H54 (cell line): Measurements from ENCODE around the gene B4GALNT3.

Experiments
- DNase-seq: peaks from one replicate; pipeline ENCODE4 v3.0.0; 2011; ENCODE audit warnings: low spot score, mixed read lengths; ENCODE audit not compliant: insufficient read length
- FAIRE-seq: peaks from 3 replicates; lab custom pipeline; 2011; peaks lifted over from hg19 to GRCh38; lab: Jason Lieb, UNC
- POLR2A ChIP-seq: IDR thresholded peaks from 2 replicates; pipeline ENCODE4 v1.6.1; 2011; ENCODE audit warnings: low read depth, mild to moderate bottlenecking, low read length

The B4GALNT3 gene

DNA sequence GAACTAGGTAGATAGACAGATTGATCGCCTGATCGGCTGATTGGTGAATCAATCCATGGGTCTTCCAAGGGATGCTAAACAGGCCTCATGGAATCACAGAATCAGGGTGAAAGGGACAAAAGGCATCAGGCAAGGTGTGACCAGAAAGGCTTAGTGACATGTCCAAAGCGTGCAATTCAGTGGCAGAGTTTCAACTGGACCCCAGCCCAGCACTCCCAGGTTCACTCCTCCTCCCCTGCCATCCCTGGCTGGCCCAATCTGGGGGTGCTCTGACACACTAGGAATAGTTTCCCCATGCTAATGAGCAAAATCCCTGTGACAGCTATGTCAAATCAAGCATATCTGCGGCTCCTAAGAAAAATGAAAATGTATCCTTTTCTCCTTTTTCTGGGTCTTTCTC, 153.1 kb downstream of the B4GALNT3 start:
- no peak for TF ChIP-seq POLR2A
- DNase-seq, result no peak
- FAIRE-seq, result no peak
